ENCODE results near the gene ATP8B3.

GRCh38 chr19:1846517-1847204, 34.6 kb upstream of the ATP8B3 start:
- TF ChIP-seq CBFB (CRISPR knock-in tag; IDR thresholded peaks at IDR 0.05) (no peak), JUND (CRISPR knock-in tag; IDR thresholded peaks at IDR 0.05) (no peak), RCOR2 (CRISPR knock-in tag; IDR thresholded peaks at IDR 0.05) (no peak), SMC3 (IDR thresholded peaks at IDR 0.05; ENCODE audit: low read length) (no peak), ZSCAN29 (CRISPR knock-in tag; conservative IDR thresholded peaks at IDR 0.05) (no peak), ZBTB38 (CRISPR knock-in tag; IDR thresholded peaks at IDR 0.05) (peak; percentile 61; the same call in 1 of the 2 replicates), RAD51 (IDR thresholded peaks at IDR 0.05; ENCODE audit: borderline replicate concordance) (no peak)
- TF ChIP-seq, protein P1, sequence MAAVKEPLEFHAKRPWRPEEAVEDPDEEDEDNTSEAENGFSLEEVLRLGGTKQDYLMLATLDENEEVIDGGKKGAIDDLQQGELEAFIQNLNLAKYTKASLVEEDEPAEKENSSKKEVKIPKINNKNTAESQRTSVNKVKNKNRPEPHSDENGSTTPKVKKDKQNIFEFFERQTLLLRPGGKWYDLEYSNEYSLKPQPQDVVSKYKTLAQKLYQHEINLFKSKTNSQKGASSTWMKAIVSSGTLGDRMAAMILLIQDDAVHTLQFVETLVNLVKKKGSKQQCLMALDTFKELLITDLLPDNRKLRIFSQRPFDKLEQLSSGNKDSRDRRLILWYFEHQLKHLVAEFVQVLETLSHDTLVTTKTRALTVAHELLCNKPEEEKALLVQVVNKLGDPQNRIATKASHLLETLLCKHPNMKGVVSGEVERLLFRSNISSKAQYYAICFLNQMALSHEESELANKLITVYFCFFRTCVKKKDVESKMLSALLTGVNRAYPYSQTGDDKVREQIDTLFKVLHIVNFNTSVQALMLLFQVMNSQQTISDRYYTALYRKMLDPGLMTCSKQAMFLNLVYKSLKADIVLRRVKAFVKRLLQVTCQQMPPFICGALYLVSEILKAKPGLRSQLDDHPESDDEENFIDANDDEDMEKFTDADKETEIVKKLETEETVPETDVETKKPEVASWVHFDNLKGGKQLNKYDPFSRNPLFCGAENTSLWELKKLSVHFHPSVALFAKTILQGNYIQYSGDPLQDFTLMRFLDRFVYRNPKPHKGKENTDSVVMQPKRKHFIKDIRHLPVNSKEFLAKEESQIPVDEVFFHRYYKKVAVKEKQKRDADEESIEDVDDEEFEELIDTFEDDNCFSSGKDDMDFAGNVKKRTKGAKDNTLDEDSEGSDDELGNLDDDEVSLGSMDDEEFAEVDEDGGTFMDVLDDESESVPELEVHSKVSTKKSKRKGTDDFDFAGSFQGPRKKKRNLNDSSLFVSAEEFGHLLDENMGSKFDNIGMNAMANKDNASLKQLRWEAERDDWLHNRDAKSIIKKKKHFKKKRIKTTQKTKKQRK (IDR thresholded peaks at IDR 0.05; ENCODE audit: low read length), result no peak
- TF ChIP-seq, protein P2, sequence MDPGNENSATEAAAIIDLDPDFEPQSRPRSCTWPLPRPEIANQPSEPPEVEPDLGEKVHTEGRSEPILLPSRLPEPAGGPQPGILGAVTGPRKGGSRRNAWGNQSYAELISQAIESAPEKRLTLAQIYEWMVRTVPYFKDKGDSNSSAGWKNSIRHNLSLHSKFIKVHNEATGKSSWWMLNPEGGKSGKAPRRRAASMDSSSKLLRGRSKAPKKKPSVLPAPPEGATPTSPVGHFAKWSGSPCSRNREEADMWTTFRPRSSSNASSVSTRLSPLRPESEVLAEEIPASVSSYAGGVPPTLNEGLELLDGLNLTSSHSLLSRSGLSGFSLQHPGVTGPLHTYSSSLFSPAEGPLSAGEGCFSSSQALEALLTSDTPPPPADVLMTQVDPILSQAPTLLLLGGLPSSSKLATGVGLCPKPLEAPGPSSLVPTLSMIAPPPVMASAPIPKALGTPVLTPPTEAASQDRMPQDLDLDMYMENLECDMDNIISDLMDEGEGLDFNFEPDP (CRISPR knock-in tag; conservative IDR thresholded peaks at IDR 0.05), result no peak
